ENCODE measurements around the gene HEXD. TPM values are rescaled to one million over a fixed set of nuclear protein-coding genes. Genes with fewer than 3 reads are reported as not detected.

The HEXD gene
- total and polyA plus RNA-seq, 10 of the 15 experiments (the other 5 are each of a cell fraction or from before 2014, with no cell fraction given) = 1.6 to 24.2 (median 7.0) TPM

GRCh38 chr17:82414548-82415281, 3.4 kb upstream of the HEXD start (continued):
- TF ChIP-seq PRDM15 (CRISPR knock-in tag; IDR thresholded peaks at IDR 0.05) (no peak), ZNF687 (IDR thresholded peaks at IDR 0.05) (no peak), NR2C2 (IDR thresholded peaks at IDR 0.05; ENCODE audit: borderline replicate concordance, control insufficient read depth, insufficient read length, low read depth) (no peak), RAD21 (IDR thresholded peaks at IDR 0.05; ENCODE audit: insufficient read depth, low read depth, low read length) (peak; percentile 80), GATAD2B (conservative IDR thresholded peaks at IDR 0.05; ENCODE audit: low read depth) (peak; percentile 23; the same call in 1 of the 2 replicates), BHLHE40 (IDR thresholded peaks at IDR 0.05; ENCODE audit: borderline replicate concordance in 1 of 2, low read depth in 2 of 2, low read length in 1 of 2) (peak; percentile 84 to 85), KDM1A (IDR thresholded peaks at IDR 0.05; ENCODE audit: borderline replicate concordance) (no peak), YY1 (IDR thresholded peaks at IDR 0.05; ENCODE audit: low read depth, low read length) (peak; percentile 34; the same call in 1 of the 2 replicates), TCF7 (IDR thresholded peaks at IDR 0.05; ENCODE audit: borderline replicate concordance) (no peak), ZBTB40 (IDR thresholded peaks at IDR 0.05; ENCODE audit: borderline replicate concordance) (peak; percentile 28; the same call in 1 of the 2 replicates)
- TF ChIP-seq, protein P1, sequence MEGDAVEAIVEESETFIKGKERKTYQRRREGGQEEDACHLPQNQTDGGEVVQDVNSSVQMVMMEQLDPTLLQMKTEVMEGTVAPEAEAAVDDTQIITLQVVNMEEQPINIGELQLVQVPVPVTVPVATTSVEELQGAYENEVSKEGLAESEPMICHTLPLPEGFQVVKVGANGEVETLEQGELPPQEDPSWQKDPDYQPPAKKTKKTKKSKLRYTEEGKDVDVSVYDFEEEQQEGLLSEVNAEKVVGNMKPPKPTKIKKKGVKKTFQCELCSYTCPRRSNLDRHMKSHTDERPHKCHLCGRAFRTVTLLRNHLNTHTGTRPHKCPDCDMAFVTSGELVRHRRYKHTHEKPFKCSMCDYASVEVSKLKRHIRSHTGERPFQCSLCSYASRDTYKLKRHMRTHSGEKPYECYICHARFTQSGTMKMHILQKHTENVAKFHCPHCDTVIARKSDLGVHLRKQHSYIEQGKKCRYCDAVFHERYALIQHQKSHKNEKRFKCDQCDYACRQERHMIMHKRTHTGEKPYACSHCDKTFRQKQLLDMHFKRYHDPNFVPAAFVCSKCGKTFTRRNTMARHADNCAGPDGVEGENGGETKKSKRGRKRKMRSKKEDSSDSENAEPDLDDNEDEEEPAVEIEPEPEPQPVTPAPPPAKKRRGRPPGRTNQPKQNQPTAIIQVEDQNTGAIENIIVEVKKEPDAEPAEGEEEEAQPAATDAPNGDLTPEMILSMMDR (IDR thresholded peaks at IDR 0.05 in 2 of 3, conservative IDR thresholded peaks at IDR 0.05 in 1 of 3; ENCODE audit: control insufficient read depth in 2 of 3, extremely low read depth in 1 of 3, insufficient read depth in 1 of 3, low read depth in 3 of 3, low read length in 3 of 3) = peak; percentile 56 to 76 (median 65)

Data from GM12878 (cell line).